Measurements from ENCODE around the gene CNPY1. TPM values are rescaled to one million over a fixed set of nuclear protein-coding genes. Genes with fewer than 3 reads are reported as not detected.

Gene CNPY1
- total RNA-seq, 2 donors from 2014 or later: not detected

GRCh38 chr7:155469311-155470185 is 76.8 kb downstream of the CNPY1 start:
- 8% methylated on average over 12 of the region's 12 CpGs for WGBS
- H3K36me3 ChIP-seq: no peaks in the 10 kb centered on the region
- no peak overlapping the region for H3K27ac ChIP-seq
- no peak overlapping the region for H3K4me3 ChIP-seq
- TF ChIP-seq POLR2AphosphoS5 (IDR thresholded peaks at IDR 0.05) (no peak), POLR2A (IDR thresholded peaks at IDR 0.05) (no peak), CTCF (IDR thresholded peaks at IDR 0.05) (no peak)
- peaks cover 84% of the 10 kb centered on the region for H3K27me3 ChIP-seq (replicated peaks; ENCODE audit: insufficient read depth)
- H3K9me3 ChIP-seq: no peaks in the 10 kb centered on the region
- no peaks in the 10 kb centered on the region for H3K4me1 ChIP-seq (replicated peaks)
- intact Hi-C loops (cut with DNase I): no loop called here
- no peak for DNase-seq (ENCODE audit: low spot score)

- Histone ChIP-seq H3K4me3 (no peak overlapping the region), H3K27ac (no peak overlapping the region), H3K27me3 (replicated peaks; ENCODE audit: insufficient read depth) (peaks cover 81% of the 10 kb centered on the region), H3K4me1 (replicated peaks) (no peaks in the 10 kb centered on the region), H3K9me3 (no peaks in the 10 kb centered on the region), H3K36me3 (no peaks in the 10 kb centered on the region)
- WGBS: 11% methylated on average over 10 of the region's 10 CpGs
- no peak for DNase-seq (ENCODE audit: low spot score)
- TF ChIP-seq POLR2A (IDR thresholded peaks at IDR 0.05) (no peak), CTCF (IDR thresholded peaks at IDR 0.05) (no peak), POLR2AphosphoS5 (IDR thresholded peaks at IDR 0.05) (no peak)
- intact Hi-C loops (cut with DNase I): no loop called here
Observed at GRCh38 chr7:155468785-155469148, 77.6 kb downstream of the CNPY1 start.

- no peaks in the 10 kb centered on the region for H3K9me3 ChIP-seq
- no peak overlapping the region for H3K27ac ChIP-seq
- no peaks in the 10 kb centered on the region for H3K36me3 ChIP-seq
- no peak for DNase-seq (ENCODE audit: low spot score)
- peaks cover 80% of the 10 kb centered on the region for H3K27me3 ChIP-seq (replicated peaks; ENCODE audit: insufficient read depth)
- no peaks in the 10 kb centered on the region for H3K4me1 ChIP-seq (replicated peaks)
- TF ChIP-seq POLR2A (IDR thresholded peaks at IDR 0.05) (no peak), POLR2AphosphoS5 (IDR thresholded peaks at IDR 0.05) (no peak), CTCF (IDR thresholded peaks at IDR 0.05) (no peak)
- intact Hi-C loops (cut with DNase I): no loop called here
- WGBS: 3% methylated on average over 60 of the region's 70 CpGs
- no peak overlapping the region for H3K4me3 ChIP-seq
Observed at GRCh38 chr7:155467846-155468784, 78.2 kb downstream of the CNPY1 start.

- TF ChIP-seq POLR2AphosphoS5 (IDR thresholded peaks at IDR 0.05): no peak
- TF ChIP-seq POLR2A (IDR thresholded peaks at IDR 0.05): no peak
- no peak for TF ChIP-seq CTCF (IDR thresholded peaks at IDR 0.05)
- intact Hi-C loops (cut with DNase I): no loop called here
- Histone ChIP-seq H3K27ac (no peak overlapping the region), H3K4me3 (no peak overlapping the region), H3K4me1 (replicated peaks) (no peaks in the 10 kb centered on the region), H3K9me3 (no peaks in the 10 kb centered on the region), H3K27me3 (replicated peaks; ENCODE audit: insufficient read depth) (peaks cover 80% of the 10 kb centered on the region), H3K36me3 (no peaks in the 10 kb centered on the region)
- WGBS: 5% methylated on average over 53 of the region's 78 CpGs
- DNase-seq (ENCODE audit: low spot score): no peak
Observed at GRCh38 chr7:155466814-155467733, 79.3 kb downstream of the CNPY1 start.
